HEK293 (cell line): ENCODE measurements around the gene BMAL1.

Experiments used
- CTCF ChIA-PET: fragments of 350-600 bp; formaldehyde crosslinking; extraction: SDS; loops from one replicate; lab custom pipeline; 2021; ENCODE audit warnings: antibody characterized with exemption; lab: Yijun Ruan, JAX
- POLR2A ChIA-PET: fragments of 300-600 bp; formaldehyde crosslinking; extraction: SDS; loops from one replicate; lab custom pipeline; 2020; ENCODE audit warnings: antibody characterized with exemption, inconsistent platforms; lab: Yijun Ruan, JAX
- H3K27ac ChIP-seq: fragments of 200-500 bp; sonication (Bioruptor generic); 2 replicates; pipeline ENCODE4 v1.5.1; 2014; ENCODE audit warnings: low read depth, low read length, control low read depth, inconsistent platforms; ENCODE audit errors: extremely low read depth
- H3K36me3 ChIP-seq, 2 experiments: fragments of 200-500 bp in 1 of 2; sonication (Bioruptor generic) in 1 of 2; 1 replicate in 1 of 2; 2 replicates in 1 of 2; pipeline ENCODE4 v1.5.1; 2014 to 2017; ENCODE audit warnings: inconsistent platforms in 2 of 2, low read length in 2 of 2; ENCODE audit not compliant: control insufficient read depth in 2 of 2, insufficient read depth in 1 of 2
- H3K4me1 ChIP-seq: fragments of 200-500 bp; sonication (Bioruptor generic); 2 replicates; pipeline ENCODE4 v1.5.1; 2014; ENCODE audit warnings: mild to moderate bottlenecking, low read length, inconsistent platforms; ENCODE audit not compliant: control insufficient read depth, insufficient read depth
- H3K4me3 ChIP-seq: 2 replicates; pipeline ENCODE4 v1.5.1; 2011; ENCODE audit warnings: low read depth, mild to moderate bottlenecking, control low read depth, low read length, moderate library complexity
- H3K9me3 ChIP-seq: fragments of 200-500 bp; sonication (Bioruptor generic); 2 replicates; pipeline ENCODE4 v1.5.1; 2014; ENCODE audit warnings: low read depth, low read length, inconsistent platforms; ENCODE audit not compliant: control insufficient read depth, insufficient read depth
- BCL11B ChIP-seq: fragments of 450-650 bp; formaldehyde crosslinking; IDR thresholded peaks from 2 replicates; pipeline ENCODE4 v1.5.1; 2016; ENCODE audit warnings: low read depth, missing biosample characterization, missing genetic modification characterization
- KLF9 ChIP-seq: fragments of 450-650 bp; formaldehyde crosslinking; IDR thresholded peaks from 2 replicates; pipeline ENCODE4 v1.5.1; 2016; ENCODE audit warnings: missing biosample characterization, missing genetic modification characterization, low read depth
- MEIS1 ChIP-seq: sonication (generic); formaldehyde crosslinking; IDR thresholded peaks from 2 replicates; pipeline ENCODE4 v1.8.1; 2022; ENCODE audit warnings: missing genetic modification reagents, mild to moderate bottlenecking, borderline replicate concordance
- PRDM2 ChIP-seq: fragments of 450-650 bp; formaldehyde crosslinking; IDR thresholded peaks from 2 replicates; pipeline ENCODE4 v1.5.1; 2016; ENCODE audit warnings: missing biosample characterization, missing genetic modification characterization, borderline replicate concordance
- SCRT1 ChIP-seq: fragments of 450-650 bp; formaldehyde crosslinking; IDR thresholded peaks from 2 replicates; pipeline ENCODE4 v1.5.1; 2016; ENCODE audit warnings: missing biosample characterization, missing genetic modification characterization, borderline replicate concordance
- ZEB2 ChIP-seq: fragments of 450-650 bp; formaldehyde crosslinking; IDR thresholded peaks from 2 replicates; pipeline ENCODE4 v1.5.1; 2016; ENCODE audit warnings: missing biosample characterization, missing genetic modification characterization
- ZNF140 ChIP-seq: fragments of 450-650 bp; formaldehyde crosslinking; IDR thresholded peaks from 2 replicates; pipeline ENCODE4 v1.5.1; 2016; ENCODE audit warnings: missing biosample characterization, missing genetic modification characterization
- ZNF146 ChIP-seq: fragments of 450-650 bp; formaldehyde crosslinking; IDR thresholded peaks from 2 replicates; pipeline ENCODE4 v1.5.1; 2016; ENCODE audit warnings: missing biosample characterization, missing genetic modification characterization
- ZNF404 ChIP-seq: fragments of 450-650 bp; formaldehyde crosslinking; IDR thresholded peaks from 2 replicates; pipeline ENCODE4 v1.5.1; 2017; ENCODE audit warnings: missing biosample characterization, missing genetic modification characterization
- ZNF423 ChIP-seq: fragments of 450-650 bp; formaldehyde crosslinking; IDR thresholded peaks from 2 replicates; pipeline ENCODE4 v1.5.1; 2016; ENCODE audit warnings: missing biosample characterization, missing genetic modification characterization
- ZNF488 ChIP-seq: fragments of 450-650 bp; formaldehyde crosslinking; IDR thresholded peaks from 2 replicates; pipeline ENCODE4 v1.5.1; 2016; ENCODE audit warnings: missing biosample characterization, missing genetic modification characterization
- ZNF624 ChIP-seq: fragments of 450-650 bp; formaldehyde crosslinking; IDR thresholded peaks from 2 replicates; pipeline ENCODE4 v1.5.1; 2017; ENCODE audit warnings: missing biosample characterization, missing genetic modification characterization
- ZNF677 ChIP-seq: fragments of 450-650 bp; IDR thresholded peaks from 2 replicates; pipeline ENCODE4 v1.5.0; 2018; ENCODE audit warnings: missing biosample characterization, mild to moderate bottlenecking, missing genetic modification characterization, moderate library complexity
- ZNF777 ChIP-seq: fragments of 450-650 bp; formaldehyde crosslinking; IDR thresholded peaks from 2 replicates; pipeline ENCODE4 v1.5.1; 2017; ENCODE audit warnings: missing biosample characterization, missing genetic modification characterization, borderline replicate concordance
- ZNF830 ChIP-seq: fragments of 450-650 bp; IDR thresholded peaks from 2 replicates; pipeline ENCODE4 v1.5.0; 2018; ENCODE audit warnings: missing biosample characterization, missing genetic modification characterization, low read depth, mild to moderate bottlenecking, moderate library complexity

Gene BMAL1

GRCh38 chr11:13286279-13286821, 8.8 kb downstream of the BMAL1 start (continued):
- TF ChIP-seq PRDM2 (tag by site-specific recombination) (no peak), ZNF488 (tag by site-specific recombination) (no peak), ZNF677 (tag by site-specific recombination) (no peak), ZNF146 (no peak), MEIS1 (no peak)

- CTCF ChIA-PET = interaction anchor here (0.8 to 1.1 kb wide), 2 partner anchors 16 to 57 kb away, joined by 4 to 5 read pairs; no protein-coding TSS in a partner anchor
- Histone ChIP-seq H3K4me3 (no peak overlapping the region), H3K36me3 (no peaks in the 10 kb centered on the region), H3K4me1 (no peaks in the 10 kb centered on the region), H3K27ac (no peak overlapping the region)
- TF ChIP-seq KLF9 (no peak), ZNF830 (tag by site-specific recombination) (no peak), SCRT1 (tag by site-specific recombination) (no peak)
- TF ChIP-seq, all 188 proteins: peak for 0
- POLR2A ChIA-PET = no interaction called here
- no peaks in the 10 kb centered on the region for H3K9me3 ChIP-seq
Observed at GRCh38 chr11:13287036-13287435, 9.4 kb downstream of the BMAL1 start.

GRCh38 chr11:13287681-13288080, 10.1 kb downstream of the BMAL1 start:
- no peaks in the 10 kb centered on the region for H3K4me1 ChIP-seq
- no peaks in the 10 kb centered on the region for H3K36me3 ChIP-seq
- POLR2A ChIA-PET = no interaction called here
- H3K27ac ChIP-seq = no peak overlapping the region
- CTCF ChIA-PET = interaction anchor here (0.7 to 1.1 kb wide), 3 partner anchors 56 to 945 kb away, joined by 3 to 5 read pairs (median 4); no protein-coding TSS in a partner anchor
- H3K9me3 ChIP-seq = no peaks in the 10 kb centered on the region
- TF ChIP-seq ZNF423 (tag by site-specific recombination) (no peak), ZEB2 (tag by site-specific recombination) (no peak), ZNF404 (tag by site-specific recombination) (no peak), ZNF777 (tag by site-specific recombination) (no peak), BCL11B (tag by site-specific recombination) (no peak), ZNF624 (tag by site-specific recombination) (no peak), ZNF140 (tag by site-specific recombination) (no peak)
- no peak overlapping the region for H3K4me3 ChIP-seq
